Karpas-422 (cell line): ENCODE data around the gene SPRR1A. TPM values are rescaled to one million over a fixed set of nuclear protein-coding genes. Genes with fewer than 3 reads are reported as not detected.

Experiments used
- small RNA-seq: library from RNA; depleted of rRNA; stranded (forward); fragments of <200 nt; gene quantifications from one replicate; pipeline ENCODE3, GENCODE V24; 2014
- total RNA-seq: library from RNA; depleted of rRNA; stranded (reverse); fragments of >200 nt; shearing (Covaris generic); gene quantifications from 2 replicates; pipeline ENCODE4 v1.2.3, GENCODE V29; 2014; ENCODE audit warnings: low replicate concordance; rRNA removed

Gene SPRR1A
- total RNA-seq, 1 experiment from 2014 or later = not detected

Small RNA genes within 50 kb of the gene (small RNA-seq; reads per million reads assigned to genes)
- not detected for gene AL356867.1
- gene RF00322 = not detected
- gene SPRR1A = not detected

Other genes starting within 250 kb of the SPRR1A start
- not detected in 2 replicates for gene KPRP, start 226.1 kb upstream of the SPRR1A start, total RNA-seq
- gene LCE1F, start 208.9 kb upstream of the SPRR1A start, total RNA-seq = not detected in 2 replicates
- gene LCE1E, start 197.8 kb upstream of the SPRR1A start, total RNA-seq = not detected in 2 replicates
- gene LCE1D, start 187.4 kb upstream of the SPRR1A start, total RNA-seq = not detected in 2 replicates
- not detected in 2 replicates for gene LCE1C, start 177.4 kb upstream of the SPRR1A start, total RNA-seq
- gene LCE1B, start 172.1 kb upstream of the SPRR1A start, total RNA-seq = not detected in 2 replicates
- not detected in 2 replicates for gene LCE1A, start 156.6 kb upstream of the SPRR1A start, total RNA-seq
- not detected in 2 replicates for gene LCE6A, start 141.2 kb upstream of the SPRR1A start, total RNA-seq
- not detected in 2 replicates for gene LCE7A, start 124.1 kb upstream of the SPRR1A start, total RNA-seq
- not detected in 2 replicates for gene SMCP, start 105.8 kb upstream of the SPRR1A start, total RNA-seq
- not detected in 2 replicates for gene IVL, start 75.5 kb upstream of the SPRR1A start, total RNA-seq
- not detected in 2 replicates for gene SPRR5, start 36.9 kb upstream of the SPRR1A start, total RNA-seq
- not detected in 2 replicates for gene SPRR4, start 13.4 kb upstream of the SPRR1A start, total RNA-seq
- not detected in 2 replicates for gene SPRR3, start 17.7 kb downstream of the SPRR1A start, total RNA-seq
- gene SPRR1B, start 47.1 kb downstream of the SPRR1A start, total RNA-seq = not detected in 2 replicates
- not detected in 2 replicates for gene SPRR2D, start 57.0 kb downstream of the SPRR1A start, total RNA-seq
- not detected in 2 replicates for gene SPRR2A, start 73.4 kb downstream of the SPRR1A start, total RNA-seq
- gene SPRR2B, start 87.5 kb downstream of the SPRR1A start, total RNA-seq = not detected in 2 replicates
- gene SPRR2E, start 110.4 kb downstream of the SPRR1A start, total RNA-seq = not detected in 2 replicates
- not detected in 2 replicates for gene SPRR2F, start 129.4 kb downstream of the SPRR1A start, total RNA-seq
- gene SPRR2G, start 166.8 kb downstream of the SPRR1A start, total RNA-seq = not detected in 2 replicates
- gene LELP1, start 219.3 kb downstream of the SPRR1A start, total RNA-seq = not detected in 2 replicates
- not detected in 2 replicates for gene PRR9, start 233.5 kb downstream of the SPRR1A start, total RNA-seq